Effector memory CD8-positive, alpha-beta T cell (primary cell): ENCODE results near the gene CYCS.
"Not testable (repeated sequence)": the region's sequence is repeated elsewhere in the genome, so short reads cannot be mapped to it uniquely, and the experiment has no call there.

Source experiments
- ATAC-seq: fragments of 150-1000 bp; cut with Tn5 transposase; replicated peaks from 2 replicates; pipeline ENCODE4 v1.10.0; 2021; ENCODE audit warnings: mild to moderate bottlenecking, moderate library complexity
- DNase-seq, 3 experiments: peaks; one replicate each; pipeline ENCODE4 v3.0.0; 2021
- H3K27ac Mint-ChIP-seq, 2 donors: one replicate each; pipeline ENCODE4 v1.8.0; 2022; ENCODE audit warnings: mild to moderate bottlenecking in 2 of 2, mixed read lengths in 2 of 2, moderate library complexity in 2 of 2
- H3K27me3 Mint-ChIP-seq, 2 donors: one replicate each; pipeline ENCODE4 v1.8.0; 2022; ENCODE audit warnings: mixed read lengths in 2 of 2
- H3K36me3 Mint-ChIP-seq: one replicate; pipeline ENCODE4 v1.8.0; 2022; ENCODE audit warnings: mild to moderate bottlenecking, moderate library complexity, mixed read lengths; ENCODE audit not compliant: insufficient read depth
- H3K4me1 Mint-ChIP-seq, 2 donors: one replicate each; pipeline ENCODE4 v1.8.0; 2022; ENCODE audit warnings: low read depth in 2 of 2, mixed read lengths in 2 of 2
- H3K4me3 Mint-ChIP-seq, 2 donors: one replicate each; pipeline ENCODE4 v1.8.0; 2022; ENCODE audit warnings: mild to moderate bottlenecking in 2 of 2, mixed read lengths in 2 of 2, moderate library complexity in 2 of 2
- H3K9me3 Mint-ChIP-seq, 2 donors: one replicate each; pipeline ENCODE4 v1.8.0; 2022; ENCODE audit warnings: mixed read lengths in 2 of 2
- total RNA-seq, 9 experiments: gene quantifications; one replicate each; lab custom pipeline; 2026; lab: John Stamatoyannopoulos, UW

Gene CYCS
- total RNA-seq, result 63.8 to 448 (median 292) reads per million in 9 experiments

- Mint-ChIP-seq H3K9me3 (no peaks in the 10 kb centered on the region), H3K4me1 (peaks cover 17 to 22% of the 10 kb centered on the region in 2 donors), H3K36me3 (peaks cover 46% of the 10 kb centered on the region), H3K4me3 (peak within 1 kb of the TSS; percentile 94 to 98), H3K27me3 (no peaks in the 10 kb centered on the region), H3K27ac (peak within 1 kb of the TSS; percentile 95 to 99)
- DNase-seq (peak; percentile 99), ATAC-seq (peak; percentile 90)
Measured at GRCh38 chr7:25125137-25125946, at the start of gene CYCS. TSS of gene CYCS (minus strand) at chr7:25125260. CDS start at chr7:25124119, 1,141 bp downstream.

DNA sequence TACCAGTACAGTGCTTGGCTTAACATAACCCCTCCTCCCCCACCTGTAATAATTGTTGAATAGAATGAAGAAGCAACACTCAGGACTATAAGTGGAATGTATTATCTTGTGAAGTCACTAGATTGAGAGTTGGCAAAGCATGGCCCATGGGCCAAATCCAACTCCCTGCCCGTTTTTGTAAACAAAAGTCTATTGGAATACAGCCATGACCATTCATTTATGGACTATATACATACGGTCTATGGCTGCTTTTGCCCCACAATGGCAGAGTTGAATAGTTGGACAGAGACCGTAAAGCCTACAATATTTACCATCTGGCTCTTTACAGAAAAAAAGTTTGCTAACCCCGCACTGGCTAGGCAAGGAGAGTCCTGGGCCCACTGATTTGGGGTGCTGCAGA, 48.1 kb upstream of the CYCS start:
- Mint-ChIP-seq H3K9me3 (no peaks in the 10 kb centered on the region), H3K4me1 (peaks cover 3 to 4% of the 10 kb centered on the region in 2 donors), H3K36me3 (peaks cover 2% of the 10 kb centered on the region), H3K4me3 (no peak overlapping the region), H3K27ac (no peak overlapping the region), H3K27me3 (no peaks in the 10 kb centered on the region)
- ATAC-seq (no peak), DNase-seq (no peak)

GRCh38 chr7:25171516-25171915, 46.5 kb upstream of the CYCS start:
- Mint-ChIP-seq H3K27me3 (no peaks in the 10 kb centered on the region), H3K4me1 (peaks cover 3 to 4% of the 10 kb centered on the region in 2 donors), H3K36me3 (peaks cover under 1% of the 10 kb centered on the region), H3K27ac (no peak overlapping the region), H3K9me3 (no peaks in the 10 kb centered on the region), H3K4me3 (no peak overlapping the region)
- no peak for ATAC-seq
- no peak for DNase-seq

GRCh38 chr7:25171071-25171470, 46.0 kb upstream of the CYCS start:
- Mint-ChIP-seq H3K27me3 (no peaks in the 10 kb centered on the region), H3K4me3 (no peak overlapping the region), H3K9me3 (no peaks in the 10 kb centered on the region), H3K4me1 (peaks cover 3 to 4% of the 10 kb centered on the region in 2 donors), H3K27ac (no peak overlapping the region), H3K36me3 (peaks cover 3% of the 10 kb centered on the region)
- no peak for DNase-seq
- no peak for ATAC-seq

GRCh38 chr7:25169683-25170082, 44.6 kb upstream of the CYCS start:
- no peaks in the 10 kb centered on the region for H3K27me3 Mint-ChIP-seq
- peaks cover 3 to 4% of the 10 kb centered on the region in 2 donors for H3K4me1 Mint-ChIP-seq
- H3K36me3 Mint-ChIP-seq, result peaks cover 10% of the 10 kb centered on the region
- H3K27ac Mint-ChIP-seq, result no peak overlapping the region
- H3K9me3 Mint-ChIP-seq, result no peaks in the 10 kb centered on the region
- no peak overlapping the region for H3K4me3 Mint-ChIP-seq
- DNase-seq, result no peak
- ATAC-seq, result no peak

DNA sequence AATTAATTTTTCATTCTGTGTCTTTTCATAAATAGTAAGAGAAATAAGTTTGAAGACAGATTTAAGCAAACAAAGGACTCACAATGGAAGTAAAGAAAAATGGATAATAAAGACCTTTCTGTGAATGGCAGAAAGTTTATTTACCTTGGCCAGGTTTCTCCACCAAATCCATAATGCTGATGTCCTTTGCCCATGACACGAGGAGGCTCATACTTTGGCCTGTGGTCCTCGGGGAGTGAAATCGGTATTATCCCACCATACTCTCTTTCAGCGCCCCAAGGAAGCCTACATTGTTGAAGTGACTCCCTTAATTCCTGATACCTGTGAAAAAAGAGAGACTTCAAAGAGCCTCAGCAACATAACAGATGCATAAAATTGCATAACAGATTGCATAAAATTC, 43.1 kb upstream of the CYCS start:
- Mint-ChIP-seq H3K27ac (no peak overlapping the region), H3K4me3 (no peak overlapping the region), H3K4me1 (peaks cover 0 to 4% of the 10 kb centered on the region in 2 donors), H3K36me3 (peaks cover 10% of the 10 kb centered on the region), H3K27me3 (no peaks in the 10 kb centered on the region), H3K9me3 (no peaks in the 10 kb centered on the region)
- ATAC-seq (no peak), DNase-seq (no peak)

GRCh38 chr7:25167262-25167843, 42.3 kb upstream of the CYCS start:
- Mint-ChIP-seq H3K27me3 (no peaks in the 10 kb centered on the region), H3K4me3 (no peak overlapping the region), H3K27ac (no peak overlapping the region), H3K36me3 (peaks cover 10% of the 10 kb centered on the region), H3K4me1 (peaks cover 0 to 4% of the 10 kb centered on the region in 2 donors), H3K9me3 (no peaks in the 10 kb centered on the region)
- ATAC-seq, result no peak
- DNase-seq, result no peak

DNA sequence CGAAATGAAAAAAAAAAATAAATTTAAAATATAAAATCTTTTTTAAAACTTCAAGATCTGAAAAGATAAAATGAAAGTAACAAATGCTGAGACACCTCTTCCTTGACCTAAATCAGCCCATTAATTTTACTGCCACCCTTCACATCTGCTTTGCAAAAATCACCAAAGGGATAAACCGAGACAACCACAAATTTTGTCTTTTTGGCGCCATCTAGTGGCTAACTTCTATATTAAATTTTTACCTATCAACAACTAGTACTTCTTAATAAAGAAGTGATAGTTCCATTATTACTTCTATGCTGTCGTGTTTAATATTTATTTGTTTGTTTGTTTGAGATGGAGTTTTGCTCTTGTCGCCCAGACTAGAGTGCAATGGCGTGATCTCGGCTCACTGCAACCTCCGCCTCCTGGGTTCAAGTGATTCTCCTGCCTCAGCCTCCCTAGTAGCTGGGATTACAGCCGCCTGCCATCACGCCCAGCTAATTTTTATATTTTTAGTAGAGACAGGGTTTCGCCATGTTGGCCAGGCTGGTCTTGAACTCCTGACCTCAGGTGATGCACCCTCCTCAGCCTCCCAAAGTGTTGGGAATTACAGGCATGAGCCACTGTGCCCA, 35.0 kb upstream of the CYCS start:
- H3K9me3 Mint-ChIP-seq, H3K4me1 Mint-ChIP-seq, H3K36me3 Mint-ChIP-seq, H3K4me3 Mint-ChIP-seq, H3K27ac Mint-ChIP-seq, H3K27me3 Mint-ChIP-seq: not testable (repeated sequence)
- DNase-seq (peak; percentile 25 to 34 (median 27)), ATAC-seq (peak; percentile 64)

DNA sequence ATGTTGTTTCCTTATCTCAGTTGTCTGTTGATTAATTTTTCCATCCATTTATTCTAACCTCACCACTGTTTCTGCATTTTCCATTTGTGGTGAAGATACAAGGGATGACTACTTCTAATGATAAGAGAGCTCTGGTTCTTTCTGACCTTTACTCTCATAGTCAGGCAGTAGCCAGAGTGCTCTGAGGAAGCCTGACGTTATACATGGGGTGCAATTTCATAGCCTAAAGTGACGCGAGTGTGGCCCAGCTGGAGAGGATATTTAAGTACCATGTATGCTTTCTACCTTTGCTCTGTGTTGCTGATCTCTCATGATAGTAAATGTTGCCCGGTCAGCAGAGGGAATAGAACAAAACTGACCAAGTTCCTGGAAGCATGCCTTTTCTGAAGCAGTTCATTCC, 33.9 kb upstream of the CYCS start:
- H3K4me1 Mint-ChIP-seq, result peaks cover 0 to 4% of the 10 kb centered on the region in 2 donors
- ATAC-seq (no peak), DNase-seq (no peak)
- peaks cover 14% of the 10 kb centered on the region for H3K36me3 Mint-ChIP-seq
- no peak overlapping the region for H3K4me3 Mint-ChIP-seq
- H3K27me3 Mint-ChIP-seq, result no peaks in the 10 kb centered on the region
- no peaks in the 10 kb centered on the region for H3K9me3 Mint-ChIP-seq
- H3K27ac Mint-ChIP-seq, result no peak overlapping the region

DNA sequence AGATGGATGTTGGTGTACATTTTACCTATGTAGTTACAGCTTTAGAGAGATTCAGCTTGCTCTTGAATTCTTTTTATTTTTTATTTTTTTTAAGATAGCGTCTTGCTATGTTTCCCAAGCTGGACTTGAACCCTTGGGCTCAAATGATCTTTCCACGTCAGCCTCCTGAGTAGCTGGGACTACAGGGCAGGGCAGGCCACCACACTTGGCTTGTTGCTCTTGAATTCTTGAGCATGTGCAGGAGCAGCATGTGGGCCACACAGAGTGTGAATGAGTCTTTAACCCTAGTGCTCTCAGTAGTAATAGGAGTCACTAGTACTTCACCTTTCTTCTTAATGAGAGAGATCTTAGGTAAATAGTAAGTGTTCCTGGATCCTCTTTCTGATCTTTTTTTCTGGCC, 26.7 kb upstream of the CYCS start:
- Mint-ChIP-seq H3K27me3 (no peaks in the 10 kb centered on the region), H3K27ac (no peak overlapping the region), H3K36me3 (peaks cover 14% of the 10 kb centered on the region), H3K4me1 (no peaks in the 10 kb centered on the region), H3K9me3 (no peaks in the 10 kb centered on the region), H3K4me3 (no peak overlapping the region)
- DNase-seq (no peak), ATAC-seq (no peak)

DNA sequence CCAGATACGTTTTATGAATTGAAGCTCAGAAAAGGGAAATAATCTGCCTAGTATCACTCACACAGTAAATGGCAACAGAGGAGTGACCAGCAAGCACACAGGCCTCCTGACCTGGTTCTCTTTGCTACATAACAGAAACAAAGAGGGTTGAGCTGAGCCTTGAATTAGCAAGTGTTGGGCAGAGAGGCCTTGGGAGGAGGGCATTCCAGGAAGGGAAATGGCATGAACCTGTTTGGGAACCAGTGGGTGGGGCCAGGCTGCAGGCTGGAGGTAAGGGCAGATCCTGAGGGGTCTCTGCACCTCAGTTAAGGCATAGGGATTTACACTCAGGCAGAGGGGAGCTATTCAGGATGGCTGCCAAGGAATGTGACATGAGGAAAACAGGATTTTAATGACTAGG, 24.8 kb upstream of the CYCS start:
- Mint-ChIP-seq H3K36me3 (peaks cover 10% of the 10 kb centered on the region), H3K4me3 (no peak overlapping the region), H3K27ac (no peak overlapping the region), H3K4me1 (no peaks in the 10 kb centered on the region), H3K27me3 (no peaks in the 10 kb centered on the region), H3K9me3 (no peaks in the 10 kb centered on the region)
- ATAC-seq, result no peak
- DNase-seq, result no peak

DNA sequence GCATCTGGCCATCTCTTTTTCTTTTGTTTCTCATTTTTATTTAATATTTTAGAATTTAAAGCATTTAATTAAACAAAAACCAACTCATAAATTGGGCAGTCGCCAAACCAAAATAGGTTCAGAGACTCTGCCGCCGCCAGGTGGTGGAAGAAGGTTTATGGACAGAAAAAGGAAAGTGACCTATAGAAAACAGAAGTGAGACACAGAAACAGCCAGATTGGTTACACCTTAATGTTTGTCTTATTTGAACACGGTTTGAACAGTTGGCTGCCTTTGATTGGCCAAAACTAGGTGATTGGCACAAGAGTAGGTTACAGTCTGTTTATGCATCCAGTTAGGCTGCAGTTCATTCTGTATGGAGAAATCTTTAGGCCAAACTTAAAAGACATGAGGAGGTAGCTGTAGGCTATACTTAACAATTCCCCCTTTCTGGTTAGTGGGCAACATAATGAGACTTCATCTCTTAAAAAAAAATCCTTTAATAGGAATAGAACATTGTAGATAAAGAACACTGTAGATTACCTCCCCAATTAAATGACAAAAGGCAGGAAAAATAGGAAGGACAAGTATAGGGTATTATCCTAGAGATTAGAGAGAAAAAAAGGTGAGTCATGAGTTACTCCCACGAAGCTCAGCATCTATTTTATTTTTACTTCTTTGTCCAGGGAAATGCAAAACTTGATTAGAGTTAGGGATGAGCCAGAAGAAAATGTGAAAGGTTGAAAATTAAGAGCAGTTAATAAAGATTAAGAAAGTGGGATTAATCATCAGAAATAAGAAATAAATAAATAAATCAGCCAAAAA, 23.9 kb upstream of the CYCS start:
- ATAC-seq, result no peak
- Mint-ChIP-seq H3K9me3 (no peaks in the 10 kb centered on the region), H3K4me3 (no peak overlapping the region), H3K27ac (no peak overlapping the region), H3K27me3 (no peaks in the 10 kb centered on the region), H3K4me1 (no peaks in the 10 kb centered on the region), H3K36me3 (peaks cover 5% of the 10 kb centered on the region)
- DNase-seq, result no peak

- DNase-seq, result no peak
- Mint-ChIP-seq H3K27me3 (no peaks in the 10 kb centered on the region), H3K4me3 (no peak overlapping the region), H3K27ac (no peak overlapping the region), H3K9me3 (no peaks in the 10 kb centered on the region), H3K36me3 (peaks cover 9% of the 10 kb centered on the region), H3K4me1 (no peaks in the 10 kb centered on the region)
- no peak for ATAC-seq
Measured at GRCh38 chr7:25143763-25144162, 18.7 kb upstream of the CYCS start.
